ENCODE measurements around the gene LGR6.

LGR6 gene

GRCh38 chr1:202199040-202199889 is 5.7 kb downstream of the LGR6 start:
- DNase-seq (ENCODE audit: low read depth in 2 of 2): no peak

- DNase-seq (ENCODE audit: low read depth in 2 of 2): no peak
Observed at GRCh38 chr1:202200112-202200548, 6.5 kb downstream of the LGR6 start.

- no peak for DNase-seq (ENCODE audit: low read depth in 2 of 2)
Observed at GRCh38 chr1:202200669-202201068, 7.1 kb downstream of the LGR6 start.

DNA sequence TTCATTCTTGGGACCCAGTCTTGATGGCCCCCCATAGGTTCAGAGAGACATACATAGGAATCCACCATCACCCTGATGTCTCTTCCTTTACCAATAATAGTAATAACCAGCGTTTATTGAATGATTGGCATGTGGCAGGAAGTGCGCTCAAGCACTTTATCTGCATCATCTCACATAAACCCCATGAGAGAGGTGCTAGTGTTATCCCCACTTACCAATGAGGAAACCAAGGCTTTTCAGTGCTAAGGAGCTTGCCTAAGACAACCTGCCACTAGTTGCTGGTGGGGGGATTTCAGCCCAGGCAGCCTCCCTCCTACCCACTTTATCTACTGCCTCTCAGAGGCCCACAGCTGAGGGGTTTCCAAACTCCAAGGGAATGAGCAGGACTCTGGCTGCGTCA is 7.7 kb downstream of the LGR6 start:
- DNase-seq (ENCODE audit: low read depth in 2 of 2): no peak

GRCh38 chr1:202201971-202202370 is 8.4 kb downstream of the LGR6 start:
- DNase-seq (ENCODE audit: low read depth in 2 of 2): no peak

DNA sequence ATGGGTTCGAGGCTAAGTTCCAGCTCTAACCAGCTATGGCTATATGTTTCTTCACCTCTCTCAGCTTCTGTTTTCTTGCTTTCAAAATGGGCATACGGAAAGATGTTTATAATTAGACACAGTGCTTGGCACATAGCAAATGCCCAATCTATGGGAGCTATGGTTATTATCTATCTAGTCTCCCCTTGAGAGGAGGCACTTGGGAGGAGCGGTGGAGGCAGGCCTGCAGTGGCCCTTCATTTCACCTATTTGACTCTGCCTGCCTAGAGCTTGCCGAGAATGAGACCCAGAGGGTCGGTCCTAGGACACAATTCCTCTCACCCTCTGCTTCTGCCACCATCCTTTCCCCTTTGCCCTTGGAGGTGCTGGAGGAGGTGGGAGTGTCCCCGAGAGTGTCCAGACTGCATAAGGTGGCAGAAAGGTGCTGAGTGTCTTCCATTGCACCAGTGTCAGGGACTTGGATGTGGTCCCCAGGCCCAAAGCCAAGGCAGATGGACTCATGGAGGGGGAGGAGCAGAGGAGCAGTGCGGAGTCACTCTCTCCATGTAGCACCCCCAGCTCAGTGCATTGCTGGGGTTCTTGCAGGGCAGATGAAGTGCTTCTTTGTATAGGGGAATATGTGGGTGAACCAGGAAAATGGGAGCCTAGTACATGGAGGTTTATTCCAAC is 9.0 kb downstream of the LGR6 start:
- DNase-seq (ENCODE audit: low read depth in 2 of 2): no peak

GRCh38 chr1:202203238-202204039 is 9.8 kb downstream of the LGR6 start:
- peak; percentile 16 to 26 for DNase-seq (ENCODE audit: low read depth in 2 of 2)

DNA sequence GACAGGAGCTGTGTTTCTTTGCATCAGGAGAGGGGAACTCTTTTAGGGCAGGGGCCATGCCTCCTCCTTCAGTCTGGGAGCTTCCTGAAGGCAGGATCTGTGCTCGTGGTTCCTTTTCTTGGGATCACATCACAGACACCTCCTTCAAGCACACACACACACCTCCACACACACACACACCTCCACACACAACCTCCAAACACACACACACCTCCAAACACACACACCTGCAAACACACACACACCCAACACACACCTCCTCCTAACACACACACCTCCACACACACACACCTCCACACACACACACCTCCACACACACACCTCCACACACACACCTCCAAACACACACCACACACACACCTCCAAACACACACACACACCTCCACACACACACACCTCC is 10.5 kb downstream of the LGR6 start:
- no peak for DNase-seq (ENCODE audit: low read depth in 2 of 2)

GRCh38 chr1:202205523-202206190 is 12.1 kb downstream of the LGR6 start:
- no peak for DNase-seq (ENCODE audit: low read depth in 2 of 2)

GRCh38 chr1:202207292-202207691 is 13.7 kb downstream of the LGR6 start:
- no peak for DNase-seq (ENCODE audit: low read depth in 2 of 2)

GRCh38 chr1:202208351-202208857 is 14.8 kb downstream of the LGR6 start:
- DNase-seq (ENCODE audit: low read depth in 2 of 2): no peak

DNA sequence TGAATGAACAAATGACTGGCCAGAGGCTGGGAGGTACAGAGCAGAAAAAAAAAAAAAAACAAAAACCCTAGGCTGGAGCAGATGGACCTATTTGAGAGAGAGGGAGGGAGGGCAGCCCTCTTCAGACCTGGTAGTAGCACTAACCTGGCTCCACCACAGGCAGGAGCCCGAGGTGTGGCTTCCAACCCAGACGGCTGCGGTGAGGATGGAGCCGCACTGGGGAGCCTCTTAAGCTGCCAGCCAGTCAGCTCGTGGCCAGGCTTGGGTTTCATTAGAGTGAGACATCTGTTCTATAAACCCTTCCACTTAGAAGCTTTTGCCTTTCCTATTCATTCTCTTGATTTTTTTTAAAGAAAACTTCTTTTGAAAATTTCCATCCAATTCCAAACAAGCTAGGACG is 16.8 kb downstream of the LGR6 start:
- DNase-seq (ENCODE audit: low read depth in 2 of 2): no peak

DNA sequence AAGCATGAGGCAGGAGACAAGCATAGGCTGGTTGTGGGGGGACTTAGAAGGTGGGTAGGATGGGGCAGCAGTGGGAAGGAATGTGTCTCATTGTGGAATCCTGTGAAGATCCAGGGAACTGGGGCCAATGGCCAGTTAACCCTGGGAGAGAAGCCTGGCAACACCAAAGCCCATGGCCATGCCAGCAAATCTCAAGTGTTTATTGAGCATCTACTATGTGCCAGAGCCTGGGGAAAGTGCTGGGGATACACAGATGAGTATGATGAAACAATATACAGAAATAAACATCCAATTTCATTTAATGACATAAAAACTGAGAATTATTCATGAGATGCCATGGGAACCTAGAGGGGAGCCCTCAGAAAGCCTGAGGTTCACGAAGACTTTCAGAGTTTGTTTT is 17.4 kb downstream of the LGR6 start:
- no peak for DNase-seq (ENCODE audit: low read depth in 2 of 2)

GRCh38 chr1:202212787-202213186 is 19.2 kb downstream of the LGR6 start:
- DNase-seq (ENCODE audit: low read depth in 2 of 2): no peak

DNA sequence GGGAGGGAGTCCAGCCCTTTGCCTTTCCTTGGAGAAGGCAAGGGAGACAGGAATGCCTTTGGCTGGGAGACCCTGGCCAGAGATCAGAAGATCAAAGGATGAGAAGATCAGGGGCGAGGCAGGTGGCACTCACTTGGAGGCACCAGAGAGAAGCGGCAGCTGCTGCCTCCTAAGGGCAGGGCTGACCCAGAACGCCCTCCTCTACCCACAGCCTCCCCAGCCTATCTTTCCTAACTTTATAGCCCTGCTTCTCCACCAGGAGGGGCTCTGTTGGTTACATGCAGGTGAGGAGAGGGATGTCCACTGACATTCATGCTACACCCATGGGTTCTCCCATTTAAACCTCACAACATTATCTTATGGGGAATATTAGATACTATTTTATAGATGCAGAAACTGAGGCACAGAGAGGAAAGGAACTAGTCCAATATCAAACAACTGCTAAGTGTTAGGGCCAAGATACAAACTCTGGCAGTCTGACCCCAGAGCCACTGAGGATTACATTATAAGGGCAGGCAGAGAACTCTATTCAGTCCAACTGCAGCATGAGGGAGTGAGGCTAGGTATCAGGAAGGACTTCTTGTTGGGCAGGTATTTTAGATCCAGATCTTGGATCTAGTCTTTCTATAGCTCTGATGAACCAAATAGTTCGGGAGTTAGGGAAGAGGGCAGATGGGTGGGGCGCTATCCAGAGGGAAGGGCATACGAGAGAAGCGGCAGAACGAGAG is 19.9 kb downstream of the LGR6 start:
- no peak for DNase-seq (ENCODE audit: low read depth in 2 of 2)

- no peak for DNase-seq (ENCODE audit: low read depth in 2 of 2)
Observed at GRCh38 chr1:202214089-202214843, 20.7 kb downstream of the LGR6 start.

DNA sequence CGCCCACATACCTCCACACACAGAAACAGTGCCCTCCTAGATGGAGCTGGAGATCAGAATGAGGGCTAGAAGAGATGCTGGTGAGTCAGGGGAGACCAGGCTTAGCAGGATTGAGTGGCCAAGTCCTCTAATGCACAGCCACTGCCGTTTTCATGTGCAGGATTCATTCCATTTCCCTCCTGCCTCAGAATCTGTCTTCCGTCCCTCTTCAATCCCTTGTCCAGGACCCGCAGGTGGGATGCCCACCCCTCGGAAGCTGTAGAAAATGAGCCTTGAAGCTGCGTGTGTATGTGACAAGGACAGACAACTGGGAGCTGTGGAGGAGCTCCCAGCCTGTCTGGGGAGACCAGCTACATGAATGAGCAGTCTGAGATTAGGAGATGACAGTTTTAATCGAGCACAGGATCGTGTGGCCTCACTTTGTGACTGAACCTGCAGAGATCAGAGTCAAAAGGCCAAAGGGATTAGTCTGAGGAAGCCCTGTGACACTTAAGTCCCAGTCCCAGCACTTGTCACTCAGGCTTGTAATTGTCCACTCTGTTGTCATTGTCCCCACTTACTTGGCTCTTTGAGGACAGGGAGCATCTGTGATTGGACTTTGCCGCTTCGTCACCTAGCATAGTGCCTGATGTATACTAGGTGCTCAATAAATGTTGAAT is 22.0 kb downstream of the LGR6 start:
- no peak for DNase-seq (ENCODE audit: low read depth in 2 of 2)

- DNase-seq (ENCODE audit: low read depth in 2 of 2): no peak
Observed at GRCh38 chr1:202216691-202217090, 23.1 kb downstream of the LGR6 start.

DNA sequence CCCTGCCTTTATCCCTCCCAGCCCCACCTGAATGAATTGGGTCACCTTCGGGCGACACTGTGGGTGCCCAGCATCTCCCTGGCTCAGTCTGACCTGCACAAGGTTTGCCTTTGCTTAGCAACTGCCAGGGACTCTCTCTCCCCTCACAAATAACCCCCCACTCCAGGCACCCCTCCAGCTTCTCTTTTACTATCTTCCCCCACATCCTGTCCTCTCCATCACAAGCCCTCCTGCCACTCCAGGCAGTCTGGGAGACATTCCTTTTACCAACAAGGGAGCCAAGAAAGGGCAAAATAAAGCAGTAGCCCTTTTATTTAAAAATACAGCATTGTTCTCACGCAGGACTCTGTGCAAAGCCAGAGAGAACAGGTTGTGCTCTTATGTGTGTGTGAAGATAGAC is 23.9 kb downstream of the LGR6 start:
- no peak for DNase-seq (ENCODE audit: low read depth in 2 of 2)

- no peak for DNase-seq (ENCODE audit: low read depth in 2 of 2)
Observed at GRCh38 chr1:202217951-202218350, 24.4 kb downstream of the LGR6 start.

Data from stimulated activated CD8-positive, alpha-beta memory T cell treated with anti-CD3 and anti-CD28 coated beads, Interleukin-7, amount 100 ng/mL, for 4 hours (primary cell).